ENCODE measurements around the gene FOXL3. TPM values are rescaled to one million over a fixed set of nuclear protein-coding genes. Genes with fewer than 3 reads are reported as not detected.

Gene FOXL3
- total RNA-seq, 1 experiment from 2014 or later = not detected

- Histone ChIP-seq H2BK120ac (ENCODE audit: low read depth, low read length, poor library complexity, severe bottlenecking) (no peak overlapping the region), H3K4ac (ENCODE audit: low read depth, low read length) (no peak overlapping the region), H2AFZ (ENCODE audit: low read length) (no peak overlapping the region), H3K9me3 (ENCODE audit: control insufficient read depth, low read depth, low read length) (no peaks in the 10 kb centered on the region), H4K20me1 (ENCODE audit: control insufficient read depth, insufficient read depth, insufficient read length) (no peaks in the 10 kb centered on the region), H3K27ac (ENCODE audit: insufficient read length, low read depth, low read length) (no peak overlapping the region), H3K18ac (ENCODE audit: insufficient read length, low read depth, low read length) (no peak overlapping the region), H4K8ac (replicated peaks; ENCODE audit: insufficient read length, low read depth, low read length) (no peak overlapping the region), H3K9ac (ENCODE audit: extremely low read depth, insufficient read length, low read length) (no peak overlapping the region), H2BK5ac (ENCODE audit: insufficient read length, low read length) (no peak overlapping the region), H3K79me2 (ENCODE audit: insufficient read depth, low read length) (no peaks in the 10 kb centered on the region), H2BK20ac (ENCODE audit: low read depth, low read length, poor library complexity, severe bottlenecking) (no peak overlapping the region), H3K56ac (ENCODE audit: insufficient read length, low read depth, low read length) (no peak overlapping the region), H3K23me2 (ENCODE audit: insufficient read length, low read depth, low read length, poor library complexity, severe bottlenecking) (peaks cover 2% of the 10 kb centered on the region), H3K27me3 (ENCODE audit: insufficient read depth, low read length) (no peaks in the 10 kb centered on the region), H3T11ph (ENCODE audit: low read length) (no peak overlapping the region), H3K79me1 (ENCODE audit: insufficient read depth, low read depth, low read length, poor library complexity, severe bottlenecking) (no peaks in the 10 kb centered on the region), H2BK12ac (ENCODE audit: insufficient read length, low read depth, low read length) (no peak overlapping the region), H3K23ac (ENCODE audit: insufficient read length, low read depth, low read length) (no peak overlapping the region), H3K4me1 (ENCODE audit: insufficient read depth, low read length) (no peaks in the 10 kb centered on the region), H4K91ac (ENCODE audit: insufficient read length, low read depth, low read length) (no peak overlapping the region), H2AK5ac (ENCODE audit: insufficient read length, low read length) (no peak overlapping the region), H2BK15ac (ENCODE audit: low read depth, low read length) (no peak overlapping the region), H4K5ac (ENCODE audit: insufficient read length, low read depth, low read length) (no peak overlapping the region), H3K4me2 (ENCODE audit: insufficient read depth, insufficient read length, low read length) (no peak overlapping the region), H3K14ac (ENCODE audit: insufficient read depth, low read length) (no peak overlapping the region)
- Mint-ChIP-seq H3K36me3 (ENCODE audit: insufficient read depth in 1 of 3, low read depth in 3 of 3) (peaks cover 49 to 64% (median 63%) of the 10 kb centered on the region in 3 experiments), H3K4me3 (no peak overlapping the region), H3K4me1 (no peaks in the 10 kb centered on the region), H3K9me3 (peaks cover 9 to 12% of the 10 kb centered on the region in 2 experiments), H3K27ac (peak overlapping the region in 1 of 3 experiments; percentile 19; a peak in 1 of 7 replicates), H3K27me3 (ENCODE audit: low read depth) (no peaks in the 10 kb centered on the region)
- no peak for DNase-seq
- no peak for TF ChIP-seq CTCF (conservative IDR thresholded peaks at IDR 0.05)
- WGBS (ENCODE audit: extremely low coverage, insufficient read length, low lambda C conversion rate) = no CpG with 5 or more reads among the region's 12 CpGs
These were observed 40.0 kb upstream of the FOXL3 start for GRCh38 chr7:249989-250388.
